Posterior vena cava (tissue), 2 donors: ENCODE measurements around the gene RMND5A. TPM values are rescaled to one million over a fixed set of nuclear protein-coding genes. Genes with fewer than 3 reads are reported as not detected.

ENCODE experiments used
- DNase-seq: peaks from one replicate; pipeline ENCODE4 v3.0.0-alpha.2; 2020; ENCODE audit warnings: low spot score
- intact Hi-C, 2 donors: fragments of 100-400 bp; cut with DNase I; formaldehyde crosslinking; loops; one replicate each; pipeline versions ENCODE4 v1.14.1 to v1.14.2; 2022 to 2023
- total RNA-seq, 2 donors: library from RNA; stranded (reverse); fragmentation: NEBNext Ultra II Directional; extraction: Animal tissue kit (Norgen Biotek cat#: 25700); gene quantifications; one replicate each; pipeline ENCODE4 v1.2.1, GENCODE V29; 2021
- donor health status: DM: yes; HTN: yes; CAD: no.
- donor health status: DM: yes; HTN: yes; CAD: no.

The RMND5A gene
- total RNA-seq, 2 donors from 2014 or later: 20.3 to 22.9 TPM

- intact Hi-C loops: no loop called here
- DNase-seq: no peak
Observed at GRCh38 chr2:86787736-86788135, 67.6 kb downstream of the RMND5A start.

GRCh38 chr2:86788165-86788564 is 68.1 kb downstream of the RMND5A start:
- intact Hi-C loops: no loop called here
- DNase-seq: no peak

GRCh38 chr2:86788881-86789686 is 69.0 kb downstream of the RMND5A start:
- intact Hi-C loops: no loop called here
- no peak for DNase-seq

- intact Hi-C loops: no loop called here
Observed at GRCh38 chr2:86789687-86790133, 69.6 kb downstream of the RMND5A start.

GRCh38 chr2:86790134-86790675 is 70.1 kb downstream of the RMND5A start:
- DNase-seq: no peak
- intact Hi-C loops: no loop called here

More at GRCh38 chr2:86789687-86790133, 69.6 kb downstream of the RMND5A start:
- no peak for DNase-seq

GRCh38 chr2:86790676-86791572 is 70.8 kb downstream of the RMND5A start, which contains the start of gene CD8A:
Gene CD8A, minus strand, starts transcription at chr2:86790913. Its CDS starts 88 bp downstream, at chr2:86790825.
- no peak for DNase-seq
- intact Hi-C loops: no loop called here

- intact Hi-C loops: no loop called here
- no peak for DNase-seq
Observed at GRCh38 chr2:86791573-86791972, 71.5 kb downstream of the RMND5A start.

- DNase-seq: no peak
- intact Hi-C loops: no loop called here
Observed at GRCh38 chr2:86793752-86794151, 73.7 kb downstream of the RMND5A start.

- intact Hi-C loops: no loop called here
Observed at GRCh38 chr2:86794861-86795260, 74.8 kb downstream of the RMND5A start.

GRCh38 chr2:86800856-86801567 is 80.9 kb downstream of the RMND5A start:
- DNase-seq: no peak
- intact Hi-C loops: no loop called here

More at GRCh38 chr2:86794861-86795260, 74.8 kb downstream of the RMND5A start:
- no peak for DNase-seq

- intact Hi-C loops: no loop called here
- DNase-seq: no peak
Observed at GRCh38 chr2:86806059-86806857, 86.2 kb downstream of the RMND5A start.

- no peak for DNase-seq
- intact Hi-C loops: no loop called here
Observed at GRCh38 chr2:86807133-86807467, 87.0 kb downstream of the RMND5A start.

GRCh38 chr2:86807468-86808275 is 87.6 kb downstream of the RMND5A start:
- intact Hi-C loops: no loop called here
- DNase-seq: no peak

GRCh38 chr2:86808315-86809161 is 88.4 kb downstream of the RMND5A start:
- intact Hi-C loops: no loop called here
- DNase-seq: peak; percentile 96

GRCh38 chr2:86809481-86810121 is 89.5 kb downstream of the RMND5A start:
- DNase-seq: no peak
- intact Hi-C loops: no loop called here

GRCh38 chr2:86815611-86816010 is 95.5 kb downstream of the RMND5A start:
- no peak for DNase-seq
- intact Hi-C loops: no loop called here
